Measurements from ENCODE around the gene ULBP3.
"Not testable (repeated sequence)": the region's sequence is repeated elsewhere in the genome, so short reads cannot be mapped to it uniquely, and the experiment has no call there.

Gene ULBP3

DNA sequence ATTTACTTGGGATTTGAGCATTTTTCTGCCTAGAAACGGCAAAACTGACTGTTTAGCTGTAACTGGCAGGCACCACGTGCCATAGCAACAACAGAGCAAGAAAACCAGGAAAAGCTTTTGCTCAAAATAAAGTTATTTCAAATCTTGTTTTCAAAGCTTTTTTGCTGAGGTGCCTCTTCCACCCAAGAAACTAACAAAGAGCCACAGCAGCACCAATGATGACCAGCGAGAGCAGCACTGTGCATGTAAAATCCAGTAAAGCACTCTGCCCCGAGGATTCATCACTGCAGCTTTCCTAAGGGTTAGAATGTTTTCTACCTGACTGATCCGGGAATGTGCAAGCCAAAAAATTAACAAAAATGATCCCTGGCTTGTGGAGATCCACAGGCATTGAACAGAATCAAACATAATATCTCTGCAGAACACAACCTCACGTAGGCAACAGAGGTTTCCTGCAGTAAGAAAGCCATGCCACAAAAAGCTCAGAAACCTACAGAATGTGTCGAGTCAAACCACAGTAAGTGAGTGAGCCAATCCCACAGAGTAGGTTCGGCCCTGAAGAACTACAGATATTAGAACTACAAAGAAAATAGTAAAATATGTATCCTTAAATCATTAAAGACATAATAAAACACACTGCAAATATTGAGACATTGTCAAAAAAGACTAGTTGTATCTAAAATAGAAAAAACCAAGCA, 7.4 kb upstream of the ULBP3 start:
- DNase-seq (ENCODE audit: low spot score) = no peak

GRCh38 chr6:150075034-150075421, 6.1 kb upstream of the ULBP3 start:
- no peak for DNase-seq (ENCODE audit: low spot score)

- not testable (repeated sequence) for DNase-seq (ENCODE audit: low spot score)
Observed at GRCh38 chr6:150074396-150075033, 5.6 kb upstream of the ULBP3 start.

DNA sequence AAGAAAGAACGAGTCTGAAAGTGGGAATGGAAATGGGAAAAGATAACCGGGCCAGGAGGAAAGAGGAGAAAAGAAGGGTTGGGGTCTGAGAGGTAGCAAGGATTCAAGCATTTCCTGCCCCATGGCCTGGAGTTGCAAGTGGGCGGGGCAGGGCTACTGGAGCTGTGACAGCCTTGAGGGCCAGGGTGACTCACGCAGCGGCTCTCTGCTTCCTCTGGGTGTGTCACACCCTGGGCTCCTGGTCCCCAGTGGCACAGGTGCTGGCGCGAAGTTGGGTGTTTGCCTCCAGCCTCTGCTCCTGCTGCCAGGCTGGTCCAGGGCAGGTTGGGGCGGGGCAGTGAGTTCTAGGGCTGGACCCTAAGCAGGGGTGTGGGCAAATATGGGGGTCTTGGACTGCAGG, 3.3 kb upstream of the ULBP3 start:
- no peak for DNase-seq (ENCODE audit: low spot score)

GRCh38 chr6:150070236-150070818, 1.4 kb upstream of the ULBP3 start:
- no peak for DNase-seq (ENCODE audit: low spot score)

DNA sequence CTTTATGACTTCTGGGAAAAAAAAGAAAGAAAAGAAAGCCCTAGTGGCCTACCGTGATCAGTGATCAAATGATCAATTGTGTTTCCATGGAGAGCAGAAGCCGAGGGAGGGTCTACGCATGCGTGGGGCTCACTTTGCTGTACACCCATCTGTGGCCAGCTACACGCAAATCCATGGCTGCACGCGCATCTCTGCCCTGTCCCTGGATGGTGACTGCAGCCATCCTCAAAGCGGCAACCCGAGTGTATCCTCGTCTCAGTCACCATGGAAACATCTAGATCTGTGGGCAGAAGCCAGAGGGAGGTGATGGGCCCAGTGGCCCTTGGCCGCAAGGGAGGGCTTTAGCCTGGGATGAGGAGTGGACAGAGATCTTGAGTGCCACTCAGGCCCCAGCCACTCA, 785 bp upstream of the ULBP3 start:
- no peak for DNase-seq (ENCODE audit: low spot score)

DNA sequence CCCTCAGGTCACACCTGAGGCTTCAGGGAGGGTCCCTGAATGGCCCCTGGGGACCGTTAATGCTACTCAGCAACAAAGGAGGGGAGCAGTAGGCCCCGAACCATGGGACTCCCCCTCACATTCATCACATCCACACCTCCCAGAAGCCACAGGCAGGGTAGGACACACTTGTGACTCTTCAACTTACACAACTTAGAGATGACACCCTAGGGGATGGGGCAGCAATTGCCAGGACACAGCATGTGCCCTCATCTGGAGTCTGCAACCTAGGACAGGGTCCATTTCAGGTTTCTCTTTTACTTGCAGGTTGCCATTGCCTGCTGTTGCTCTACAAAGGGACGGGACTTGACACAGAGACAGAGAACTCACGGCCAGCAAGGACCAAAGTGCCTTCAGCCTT, 770 bp downstream of the ULBP3 start:
- DNase-seq (ENCODE audit: low spot score) = no peak

DNA sequence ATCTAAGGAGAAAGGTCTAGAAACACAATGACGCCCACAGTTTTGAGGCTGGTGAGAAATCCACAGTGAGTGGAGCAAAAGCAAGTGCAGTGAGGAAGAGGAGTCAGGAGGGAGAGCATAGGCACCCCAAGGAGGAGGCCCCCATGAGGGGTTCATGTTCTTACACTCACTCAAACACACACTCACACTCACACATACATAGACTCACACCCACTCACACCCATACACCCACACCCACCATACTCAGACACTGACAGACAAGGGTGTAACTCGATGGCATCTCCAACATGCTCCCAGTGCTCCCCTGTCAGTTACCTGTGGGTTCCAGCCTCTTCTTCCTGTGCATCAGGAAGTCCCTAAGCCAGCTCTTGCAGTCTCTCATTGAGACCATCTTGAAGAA, 3.8 kb downstream of the ULBP3 start:
- no peak for DNase-seq (ENCODE audit: low spot score)

GRCh38 chr6:150063640-150064039, 5.3 kb downstream of the ULBP3 start:
- no peak for DNase-seq (ENCODE audit: low spot score)

DNA sequence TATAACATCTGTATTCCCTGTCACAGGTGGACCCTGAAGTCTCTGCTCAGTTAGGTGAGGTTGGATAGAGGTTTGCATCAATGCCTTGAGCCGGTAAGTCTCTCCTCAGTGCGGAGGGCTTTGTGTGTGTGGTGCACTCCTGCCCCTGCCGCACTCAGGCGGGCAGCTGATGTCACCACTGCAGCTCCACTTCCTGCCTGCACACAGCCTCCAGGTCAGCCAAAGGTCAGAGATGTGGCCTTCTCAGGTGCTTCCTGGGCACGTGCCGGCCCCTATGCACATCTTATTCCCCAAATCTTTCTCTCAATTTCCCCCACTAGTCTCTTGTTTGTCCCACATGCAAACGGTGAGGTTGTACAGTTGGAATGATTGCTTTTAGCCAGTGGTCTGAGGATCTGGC, 8.9 kb downstream of the ULBP3 start:
- not testable (repeated sequence) for DNase-seq (ENCODE audit: low spot score)

GRCh38 chr6:150058986-150059385, 9.9 kb downstream of the ULBP3 start:
- DNase-seq (ENCODE audit: low spot score) = no peak

DNA sequence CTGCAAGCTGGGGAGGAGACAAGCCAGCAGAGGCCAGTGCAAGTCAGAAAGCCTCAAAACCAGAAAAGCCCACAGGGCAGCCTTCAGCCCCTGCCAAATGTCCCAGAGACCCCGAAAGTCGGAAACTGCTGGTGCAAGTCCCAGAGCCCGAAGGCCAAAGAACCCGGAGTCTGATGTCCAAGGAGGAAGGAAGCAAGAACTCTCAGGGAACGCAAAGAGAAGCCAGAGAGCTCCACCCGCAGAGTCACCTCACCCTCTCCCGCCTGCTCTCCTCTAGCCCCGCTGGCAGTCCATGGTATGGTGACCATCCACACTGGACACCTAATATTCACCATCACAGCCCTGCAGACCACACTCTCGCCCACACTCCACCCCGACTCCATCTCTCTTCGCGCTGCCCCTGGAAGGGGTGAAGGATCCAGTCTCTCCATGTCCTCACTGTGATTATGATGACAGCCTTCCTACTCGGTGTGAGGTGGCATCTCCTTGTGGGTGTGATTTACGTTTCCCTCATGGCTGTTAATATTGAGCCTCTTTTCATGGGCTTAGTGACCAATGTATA, 10.6 kb downstream of the ULBP3 start:
- DNase-seq (ENCODE audit: low spot score) = no peak

GRCh38 chr6:150057501-150057951, 11.4 kb downstream of the ULBP3 start:
- DNase-seq (ENCODE audit: low spot score) = no peak

DNA sequence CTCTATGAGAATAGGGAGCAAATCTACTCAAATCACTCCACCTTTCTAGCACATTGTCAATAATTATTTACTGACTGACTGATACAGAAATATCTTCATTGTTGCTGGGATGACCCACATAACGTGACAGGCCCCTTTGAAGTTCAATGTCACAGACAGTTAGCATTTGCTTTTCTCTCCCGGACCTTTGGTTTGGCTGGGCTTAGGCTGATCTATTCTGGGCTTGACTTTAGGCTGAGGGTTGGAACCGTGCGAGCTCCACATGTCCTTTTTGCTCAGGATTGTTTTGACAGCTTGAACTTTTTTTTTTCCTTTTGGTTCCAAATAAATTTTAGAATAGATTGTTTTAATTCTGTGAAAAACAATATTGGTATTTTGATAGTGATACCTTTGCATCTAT, 12.0 kb downstream of the ULBP3 start:
- DNase-seq (ENCODE audit: low spot score) = no peak

DNA sequence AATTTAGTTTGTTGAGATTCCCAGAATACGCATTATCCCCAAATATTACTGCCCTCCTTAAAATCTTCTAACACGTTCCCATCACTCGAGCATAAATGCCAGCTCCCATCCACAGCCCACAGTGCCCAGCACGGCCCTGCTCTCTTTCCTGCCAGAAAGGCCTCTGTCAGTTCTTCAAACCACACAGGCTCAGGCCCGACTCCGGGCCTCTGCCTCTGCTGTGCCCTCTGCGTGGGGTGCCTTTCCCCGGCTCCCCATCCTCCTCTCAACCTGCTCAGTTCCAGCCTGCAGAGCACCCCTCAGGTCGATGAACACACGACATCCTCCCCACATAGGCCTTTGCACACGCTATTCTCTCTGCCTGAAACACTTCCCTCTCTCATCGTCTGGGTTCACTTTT, 12.8 kb downstream of the ULBP3 start:
- DNase-seq (ENCODE audit: low spot score) = no peak

GRCh38 chr6:150055131-150055530, 13.8 kb downstream of the ULBP3 start:
- DNase-seq (ENCODE audit: low spot score) = no peak

DNA sequence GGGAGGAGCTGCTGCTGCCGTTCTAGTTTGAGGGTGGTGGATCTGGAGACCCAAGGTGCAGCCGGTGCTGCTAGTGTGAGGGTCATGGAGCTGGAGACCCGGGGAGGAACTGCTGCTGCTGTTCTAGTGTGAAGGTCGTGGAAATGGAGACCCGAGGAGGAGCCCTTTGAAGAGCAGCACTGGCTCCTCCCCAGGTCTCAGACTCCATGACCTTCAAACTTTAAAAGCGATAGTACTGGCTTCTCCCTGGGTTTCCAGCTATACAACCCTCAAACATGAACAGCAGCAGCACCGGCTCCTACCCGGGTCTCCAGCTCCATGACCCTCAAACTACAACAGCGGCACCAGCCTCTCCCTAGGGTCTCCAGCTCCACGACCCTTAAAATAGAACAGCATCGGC, 15.5 kb downstream of the ULBP3 start:
- DNase-seq (ENCODE audit: low spot score) = no peak

- no peak for DNase-seq (ENCODE audit: low spot score)
Observed at GRCh38 chr6:150050846-150051245, 18.1 kb downstream of the ULBP3 start.

- no peak for DNase-seq (ENCODE audit: low spot score)
Observed at GRCh38 chr6:150048099-150048498, 20.8 kb downstream of the ULBP3 start.

GRCh38 chr6:150046943-150047342, 22.0 kb downstream of the ULBP3 start:
- no peak for DNase-seq (ENCODE audit: low spot score)

- DNase-seq (ENCODE audit: low spot score) = no peak
Observed at GRCh38 chr6:150044621-150045145, 24.2 kb downstream of the ULBP3 start.

DNA sequence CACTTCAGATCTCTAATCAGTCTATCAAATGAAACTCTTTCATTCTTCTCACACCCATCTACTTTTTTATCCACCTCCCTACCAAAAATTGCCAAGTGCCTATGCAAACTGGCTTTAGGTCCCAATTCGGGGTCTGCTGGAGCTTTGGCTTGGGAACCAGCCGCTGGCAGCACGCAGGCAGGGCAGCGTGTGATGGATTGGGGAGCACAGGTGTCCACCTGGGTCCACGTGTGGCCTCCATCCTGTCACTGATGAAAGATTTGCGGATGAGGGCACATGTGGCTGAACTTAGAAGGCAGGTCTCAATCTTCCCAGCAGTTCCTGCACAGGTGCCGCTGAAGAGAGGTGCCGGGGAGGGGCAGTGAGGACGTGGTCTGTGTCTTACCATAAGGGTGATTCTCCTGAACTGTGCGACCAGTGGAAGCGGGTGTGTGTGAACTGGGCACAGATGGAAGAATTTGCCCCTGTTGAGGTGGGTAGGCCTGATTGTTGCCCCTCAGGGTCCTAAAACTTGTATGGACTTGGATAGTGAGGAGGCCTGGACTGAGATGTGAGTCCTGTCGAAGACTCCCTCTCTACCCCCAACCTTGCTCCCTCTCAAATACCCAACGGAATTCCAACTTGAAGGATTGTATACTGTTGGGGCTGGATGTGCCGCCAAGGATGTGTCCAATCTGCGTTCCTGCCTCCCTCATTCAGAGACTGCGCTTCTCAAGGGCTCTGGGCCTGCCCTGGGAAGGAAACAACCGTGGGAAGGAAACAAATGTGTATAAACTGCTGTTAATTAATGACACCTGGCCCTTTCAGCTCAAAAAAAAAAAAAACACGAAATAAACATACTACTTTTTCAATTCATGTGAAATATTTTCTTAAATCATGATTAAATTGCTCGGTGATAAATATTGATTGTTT, 25.2 kb downstream of the ULBP3 start:
- DNase-seq (ENCODE audit: low spot score) = no peak

Data from cerebellar cortex (tissue), 1 donor.